Activated CD8-positive, alpha-beta T cell treated with anti-CD3 and anti-CD28 coated beads, Interleukin-2, amount 10 ng/mL, durations not matched to agents 7 days and 5 days (primary cell): ENCODE results near the gene SLC29A3. TPM values are rescaled to one million over a fixed set of nuclear protein-coding genes. Genes with fewer than 3 reads are reported as not detected.
A peak's percentile ranks its signal among the peaks of the same experiment; 100 is the strongest.
"Not testable (repeated sequence)": the region's sequence is repeated elsewhere in the genome, so short reads cannot be mapped to it uniquely, and the experiment has no call there.

Experiments used
- ATAC-seq: fragments of 150-1000 bp; cut with Tn5 transposase; one replicate; pipeline ENCODE4 v1.10.0; 2021; ENCODE audit warnings: moderate library complexity
- CTCF ChIA-PET: fragments of 350-600 bp; sonication (Branson Sonifier 250); formaldehyde crosslinking; loops from one replicate; lab custom pipeline; 2021; ENCODE audit warnings: antibody characterized with exemption; lab: Charles Lee
- POLR2A ChIA-PET: fragments of 350-600 bp; sonication (Branson Sonifier 250); formaldehyde crosslinking; loops from one replicate; lab custom pipeline; 2021; ENCODE audit warnings: antibody characterized with exemption; lab: Charles Lee
- DNase-seq: peaks from one replicate; pipeline ENCODE4 v3.0.0-alpha.2; 2020
- H3K27ac Mint-ChIP-seq: one replicate; pipeline ENCODE4 v1.8.0; 2021; ENCODE audit warnings: mild to moderate bottlenecking, mixed read lengths
- H3K27me3 Mint-ChIP-seq: one replicate; pipeline ENCODE4 v1.8.0; 2021; ENCODE audit warnings: low read depth, mixed read lengths
- H3K36me3 Mint-ChIP-seq: one replicate; pipeline ENCODE4 v1.8.0; 2021; ENCODE audit warnings: low read depth, mixed read lengths
- H3K4me1 Mint-ChIP-seq: one replicate; pipeline ENCODE4 v1.8.0; 2021; ENCODE audit warnings: low read depth, mixed read lengths
- H3K4me3 Mint-ChIP-seq: one replicate; pipeline ENCODE4 v1.8.0; 2021; ENCODE audit warnings: mild to moderate bottlenecking, mixed read lengths
- H3K9me3 Mint-ChIP-seq: one replicate; pipeline ENCODE4 v1.8.0; 2022; ENCODE audit warnings: mixed read lengths; ENCODE audit not compliant: insufficient read depth
- total RNA-seq, 2 experiments: library from RNA; stranded (reverse); gene quantifications; one replicate each; pipeline ENCODE4 v1.2.3, GENCODE V29; 2021

The SLC29A3 gene
- total RNA-seq, 2 experiments from 2014 or later = 3.0 to 3.4 TPM

DNA sequence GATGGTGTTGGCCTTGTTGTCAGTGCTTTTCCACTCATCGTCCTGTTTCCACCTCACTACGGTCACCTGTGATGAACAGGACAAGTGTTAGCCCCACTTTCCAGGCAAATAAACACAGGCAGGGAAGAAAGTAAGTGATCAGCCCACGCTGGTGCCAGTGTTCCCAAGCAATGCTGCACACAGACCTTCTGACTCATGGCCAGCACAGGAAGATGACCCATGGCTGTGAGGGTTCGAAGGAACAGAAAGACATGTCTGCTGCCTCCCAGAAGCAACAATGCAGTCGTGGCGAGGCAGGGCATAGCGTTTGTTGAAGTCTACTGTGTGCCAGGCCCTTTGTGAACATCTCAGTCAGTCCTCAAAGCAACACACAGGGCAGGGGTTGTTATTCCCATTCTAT, 35.7 kb downstream of the SLC29A3 start:
- Mint-ChIP-seq H3K9me3 (no peaks in the 10 kb centered on the region), H3K27ac (no peak overlapping the region), H3K36me3 (no peaks in the 10 kb centered on the region), H3K27me3 (no peaks in the 10 kb centered on the region), H3K4me3 (no peak overlapping the region), H3K4me1 (peaks cover 15% of the 10 kb centered on the region)
- no peak for DNase-seq
- CTCF ChIA-PET = no interaction called here
- POLR2A ChIA-PET = no interaction called here
- ATAC-seq = no peak

DNA sequence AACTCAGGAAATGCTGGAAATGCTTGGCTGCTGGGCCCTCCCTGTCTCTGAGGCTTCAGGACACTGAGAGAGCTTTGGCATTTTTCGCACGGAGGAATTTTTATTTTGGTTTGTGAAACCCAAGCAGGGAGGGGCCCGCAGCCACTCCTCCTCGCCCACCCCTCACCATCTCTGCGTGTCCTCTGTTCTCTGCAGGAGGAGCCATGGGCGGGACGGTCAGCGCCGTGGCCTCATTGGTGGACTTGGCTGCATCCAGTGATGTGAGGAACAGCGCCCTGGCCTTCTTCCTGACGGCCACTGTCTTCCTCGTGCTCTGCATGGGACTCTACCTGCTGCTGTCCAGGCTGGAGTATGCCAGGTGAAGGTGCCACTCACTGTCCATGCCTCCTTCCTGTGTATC, 36.8 kb downstream of the SLC29A3 start:
- H3K4me1 Mint-ChIP-seq = peaks cover 10% of the 10 kb centered on the region
- DNase-seq = no peak
- no peak for ATAC-seq
- no peaks in the 10 kb centered on the region for H3K27me3 Mint-ChIP-seq
- no peaks in the 10 kb centered on the region for H3K9me3 Mint-ChIP-seq
- ChIA-PET POLR2A (no interaction called here), CTCF (no interaction called here)
- no peaks in the 10 kb centered on the region for H3K36me3 Mint-ChIP-seq
- H3K4me3 Mint-ChIP-seq = no peak overlapping the region
- H3K27ac Mint-ChIP-seq = no peak overlapping the region

DNA sequence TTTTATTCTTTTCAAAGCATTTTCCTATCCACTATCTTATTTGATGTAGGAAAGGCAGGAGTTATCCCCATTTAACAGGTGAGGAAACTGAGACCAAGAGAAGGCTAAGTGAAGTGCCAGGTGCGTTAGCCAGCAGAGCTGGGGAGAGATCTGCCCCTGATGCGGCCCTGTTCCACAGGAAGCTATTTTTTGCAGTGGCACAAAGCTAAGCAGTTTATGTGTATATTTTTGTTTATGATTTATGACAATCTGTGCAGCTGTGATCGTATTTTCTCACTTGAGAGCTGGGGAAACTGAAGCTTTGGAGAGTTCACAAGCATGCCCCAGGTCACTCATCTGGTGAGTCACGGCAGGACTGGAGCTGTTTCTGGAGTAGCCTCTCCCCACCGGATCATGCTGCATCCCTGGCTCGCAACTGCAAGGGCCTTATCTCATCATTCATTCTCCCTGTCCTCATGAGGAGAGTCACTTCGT, 38.8 kb downstream of the SLC29A3 start:
- CTCF ChIA-PET = interaction anchor here (0.7 kb wide), 1 partner anchor 38 kb away, joined by 3 read pairs; no protein-coding TSS in a partner anchor
- Mint-ChIP-seq H3K4me1 (peaks cover 4% of the 10 kb centered on the region), H3K9me3 (no peaks in the 10 kb centered on the region), H3K27ac (no peak overlapping the region), H3K27me3 (no peaks in the 10 kb centered on the region), H3K4me3 (no peak overlapping the region), H3K36me3 (no peaks in the 10 kb centered on the region)
- DNase-seq (no peak), ATAC-seq (no peak)
- POLR2A ChIA-PET = no interaction called here

DNA sequence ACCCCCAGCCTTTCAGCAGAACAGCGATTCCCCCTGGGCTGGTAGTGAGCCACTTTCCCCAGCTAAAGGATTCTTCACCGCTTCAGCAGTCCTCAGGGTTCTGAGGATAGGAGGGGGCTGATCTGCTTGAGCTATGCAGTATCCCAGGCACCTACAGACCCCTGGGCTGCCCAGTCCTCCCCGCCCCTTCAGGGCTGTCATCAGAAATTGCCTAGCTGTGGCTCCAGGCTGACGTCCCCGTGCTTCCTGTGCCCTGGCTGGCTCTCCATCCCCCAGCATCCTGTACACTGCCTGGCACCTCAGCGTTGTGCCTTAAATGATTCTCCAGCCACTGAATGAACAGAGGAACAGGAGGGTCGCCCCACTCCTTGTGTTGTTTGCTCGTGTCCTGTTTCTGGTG, 39.2 kb downstream of the SLC29A3 start:
- DNase-seq = no peak
- Mint-ChIP-seq H3K4me1 (peaks cover 4% of the 10 kb centered on the region), H3K4me3 (no peak overlapping the region), H3K27me3 (no peaks in the 10 kb centered on the region), H3K27ac (peak overlapping the region; percentile 3), H3K9me3 (no peaks in the 10 kb centered on the region), H3K36me3 (no peaks in the 10 kb centered on the region)
- ChIA-PET CTCF (interaction anchor here (0.7 to 0.8 kb wide), 2 partner anchors 38 to 73 kb away, joined by 3 read pairs; no protein-coding TSS in a partner anchor), POLR2A (no interaction called here)
- no peak for ATAC-seq

DNA sequence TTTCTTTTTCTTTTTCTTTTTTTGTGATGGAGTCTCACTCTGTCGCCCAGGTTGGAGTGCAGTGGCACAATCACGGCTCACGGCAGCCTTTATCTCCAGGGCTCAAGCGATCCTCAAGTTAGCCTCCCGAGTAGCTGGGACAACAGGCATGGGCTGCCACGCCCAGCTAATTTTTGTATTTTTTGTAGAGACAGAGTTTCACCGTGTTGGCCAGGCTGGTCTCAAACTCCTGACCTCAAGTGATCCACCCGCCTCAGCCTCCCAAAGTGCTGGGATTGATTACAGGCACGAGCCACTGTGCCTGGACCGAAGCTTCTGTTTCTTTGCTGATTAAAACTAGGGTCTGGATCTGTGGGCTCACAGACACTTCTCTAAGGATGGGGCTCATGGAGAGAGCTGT, 39.8 kb downstream of the SLC29A3 start:
- ATAC-seq, H3K27me3 Mint-ChIP-seq, POLR2A ChIA-PET, DNase-seq, H3K27ac Mint-ChIP-seq, H3K4me3 Mint-ChIP-seq, H3K4me1 Mint-ChIP-seq, H3K36me3 Mint-ChIP-seq, H3K9me3 Mint-ChIP-seq: not testable (repeated sequence)
- CTCF ChIA-PET = interaction anchor here (0.7 to 1.6 kb wide), 3 partner anchors 8 to 73 kb away, joined by 3 to 4 read pairs (median 3); no protein-coding TSS in a partner anchor

DNA sequence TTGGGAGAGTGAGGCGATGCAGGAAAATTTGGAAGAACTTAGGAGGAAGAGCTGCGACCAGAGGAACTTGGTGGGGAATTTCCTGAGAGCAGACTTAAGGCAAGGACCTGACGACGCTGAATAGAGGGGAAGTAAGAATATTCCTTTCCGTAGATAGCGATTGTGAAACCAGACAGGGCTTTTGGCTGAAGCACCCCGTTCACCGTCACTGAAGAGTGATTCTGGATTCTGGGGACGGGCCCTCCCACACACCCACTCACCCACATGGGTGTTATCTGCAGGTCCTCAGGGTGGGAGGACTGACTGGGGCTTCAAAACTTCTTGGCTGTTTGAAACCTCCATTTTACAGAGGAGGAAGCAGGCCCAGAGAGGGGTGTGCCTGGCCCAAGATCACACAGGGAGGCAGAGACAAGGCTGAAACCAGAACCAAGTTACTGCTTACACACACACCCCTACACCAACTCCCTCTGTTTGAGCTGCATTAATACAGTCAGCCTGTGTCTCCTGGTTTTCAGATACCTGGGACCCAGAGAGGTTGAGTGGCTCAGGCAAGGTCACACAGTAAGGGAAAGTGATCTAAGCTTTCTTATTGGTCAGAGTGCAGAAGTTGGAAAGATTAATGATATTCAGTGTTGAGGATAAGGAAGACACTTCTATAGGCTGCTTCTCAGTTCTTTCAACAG, 40.4 kb downstream of the SLC29A3 start:
- ChIA-PET POLR2A (no interaction called here), CTCF (interaction anchor here (0.8 to 1.6 kb wide), 2 partner anchors 9 to 74 kb away, joined by 3 to 4 read pairs; no protein-coding TSS in a partner anchor)
- Mint-ChIP-seq H3K27me3 (no peaks in the 10 kb centered on the region), H3K36me3 (no peaks in the 10 kb centered on the region), H3K9me3 (no peaks in the 10 kb centered on the region), H3K4me1 (no peaks in the 10 kb centered on the region), H3K4me3 (no peak overlapping the region), H3K27ac (no peak overlapping the region)
- no peak for DNase-seq
- ATAC-seq = no peak

DNA sequence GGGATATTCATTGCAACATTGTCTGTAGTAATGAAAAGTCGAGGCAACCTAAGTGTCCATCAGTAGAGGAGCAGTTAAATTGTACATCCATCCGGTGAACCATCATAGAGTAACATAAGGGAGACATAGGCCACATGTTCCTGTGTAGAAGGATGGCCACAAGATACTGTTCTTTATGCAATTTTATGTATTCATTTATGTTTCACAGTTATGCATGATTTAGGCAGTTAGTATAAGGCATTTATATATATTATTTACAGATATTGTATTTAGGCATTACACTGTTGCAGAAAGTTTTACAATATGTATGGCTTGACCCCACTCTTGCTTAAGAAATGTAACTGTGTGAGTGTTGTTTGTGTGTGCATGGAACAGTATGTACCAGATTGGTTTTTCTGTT, 41.7 kb downstream of the SLC29A3 start:
- no peaks in the 10 kb centered on the region for H3K27me3 Mint-ChIP-seq
- CTCF ChIA-PET = interaction anchor here (1.0 kb wide), 1 partner anchor 24 kb away, joined by 3 read pairs; no protein-coding TSS in a partner anchor

DNA sequence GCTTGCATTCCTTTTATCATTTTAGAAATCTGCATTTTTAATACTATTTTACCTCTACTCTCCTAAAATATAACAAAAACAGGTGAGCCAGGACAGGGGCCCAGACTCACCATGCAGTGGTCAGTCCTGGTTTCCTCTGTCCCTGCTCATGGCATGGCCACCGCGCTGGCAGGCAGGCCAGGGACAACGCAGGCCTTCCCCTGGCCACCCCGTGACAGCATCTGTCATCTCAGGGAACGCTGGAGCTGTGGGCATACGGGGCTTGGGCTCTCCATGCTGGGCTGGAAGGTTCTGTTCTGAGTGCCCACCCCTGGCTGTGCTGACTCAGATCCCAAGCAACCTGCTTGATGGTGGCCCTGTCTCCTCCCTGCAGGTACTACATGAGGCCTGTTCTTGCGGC, 42.5 kb downstream of the SLC29A3 start:
- ATAC-seq = no peak
- ChIA-PET CTCF (no interaction called here), POLR2A (no interaction called here)
- no peaks in the 10 kb centered on the region for H3K9me3 Mint-ChIP-seq
- H3K27ac Mint-ChIP-seq = no peak overlapping the region
- no peaks in the 10 kb centered on the region for H3K4me1 Mint-ChIP-seq
- no peak overlapping the region for H3K4me3 Mint-ChIP-seq
- no peaks in the 10 kb centered on the region for H3K36me3 Mint-ChIP-seq
- no peaks in the 10 kb centered on the region for H3K27me3 Mint-ChIP-seq
- no peak for DNase-seq

More for the DNA sequence above, 41.7 kb downstream of the SLC29A3 start:
- DNase-seq (no peak), ATAC-seq (no peak)
- H3K36me3 Mint-ChIP-seq = no peaks in the 10 kb centered on the region
- no peaks in the 10 kb centered on the region for H3K9me3 Mint-ChIP-seq
- H3K4me1 Mint-ChIP-seq = no peaks in the 10 kb centered on the region
- no peak overlapping the region for H3K27ac Mint-ChIP-seq
- H3K4me3 Mint-ChIP-seq = no peak overlapping the region
- POLR2A ChIA-PET = no interaction called here

DNA sequence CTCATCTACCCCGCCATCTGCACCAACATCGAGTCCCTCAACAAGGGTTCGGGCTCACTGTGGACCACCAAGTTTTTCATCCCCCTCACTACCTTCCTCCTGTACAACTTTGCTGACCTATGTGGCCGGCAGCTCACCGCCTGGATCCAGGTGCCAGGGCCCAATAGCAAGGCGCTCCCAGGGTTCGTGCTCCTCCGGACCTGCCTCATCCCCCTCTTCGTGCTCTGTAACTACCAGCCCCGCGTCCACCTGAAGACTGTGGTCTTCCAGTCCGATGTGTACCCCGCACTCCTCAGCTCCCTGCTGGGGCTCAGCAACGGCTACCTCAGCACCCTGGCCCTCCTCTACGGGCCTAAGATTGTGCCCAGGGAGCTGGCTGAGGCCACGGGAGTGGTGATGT, 43.1 kb downstream of the SLC29A3 start:
- ChIA-PET POLR2A (no interaction called here), CTCF (no interaction called here)
- no peaks in the 10 kb centered on the region for H3K4me1 Mint-ChIP-seq
- H3K4me3 Mint-ChIP-seq = no peak overlapping the region
- no peaks in the 10 kb centered on the region for H3K36me3 Mint-ChIP-seq
- ATAC-seq = no peak
- DNase-seq = no peak
- H3K27ac Mint-ChIP-seq = no peak overlapping the region
- H3K27me3 Mint-ChIP-seq = no peaks in the 10 kb centered on the region
- H3K9me3 Mint-ChIP-seq = no peaks in the 10 kb centered on the region

DNA sequence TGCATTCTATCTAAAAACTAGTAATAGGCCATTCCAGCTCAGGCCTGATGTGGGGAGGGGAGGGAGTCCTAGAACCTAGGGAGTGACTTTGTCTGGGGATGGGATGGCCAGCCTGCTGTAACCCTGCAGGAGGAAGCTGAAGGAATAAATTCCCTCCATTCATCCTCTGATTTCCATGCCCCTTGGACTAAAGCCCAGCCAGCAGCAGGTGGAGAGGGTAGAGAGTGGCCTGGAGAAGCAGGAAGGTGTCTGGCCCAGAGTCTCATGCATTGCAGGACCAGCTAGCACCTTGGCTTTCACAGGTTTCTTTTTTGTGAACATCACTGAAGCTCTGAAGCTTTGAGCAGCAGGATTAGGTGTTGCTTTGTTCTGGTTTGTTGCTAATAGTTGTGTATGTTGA, 44.9 kb downstream of the SLC29A3 start:
- Mint-ChIP-seq H3K4me3 (no peak overlapping the region), H3K4me1 (no peaks in the 10 kb centered on the region), H3K27ac (no peak overlapping the region), H3K27me3 (no peaks in the 10 kb centered on the region), H3K36me3 (no peaks in the 10 kb centered on the region), H3K9me3 (no peaks in the 10 kb centered on the region)
- ATAC-seq = no peak
- DNase-seq = no peak
- ChIA-PET POLR2A (no interaction called here), CTCF (no interaction called here)

DNA sequence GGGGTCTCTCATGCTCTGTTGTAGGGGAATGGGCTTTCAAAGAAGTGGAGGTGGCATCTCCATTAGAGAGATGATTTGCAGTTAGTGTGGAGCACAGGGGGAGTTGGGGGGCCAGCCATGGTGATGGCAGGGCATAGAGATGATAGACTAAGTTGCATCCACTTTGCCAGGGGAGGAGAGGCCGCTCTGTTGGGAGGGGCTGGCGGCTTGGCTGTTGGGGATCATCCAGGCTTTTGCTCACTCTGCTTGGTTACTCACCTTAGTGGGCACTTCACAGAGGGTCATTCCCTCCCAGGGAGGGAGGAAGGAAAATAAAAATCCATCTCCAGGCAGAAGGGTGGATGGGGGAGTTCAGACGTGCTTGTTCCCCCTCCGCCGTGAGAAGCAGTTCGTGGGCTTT, 46.3 kb downstream of the SLC29A3 start:
- H3K4me1 Mint-ChIP-seq = no peaks in the 10 kb centered on the region
- H3K27ac Mint-ChIP-seq = no peak overlapping the region
- H3K27me3 Mint-ChIP-seq = peaks cover 2% of the 10 kb centered on the region
- DNase-seq (no peak), ATAC-seq (no peak)
- H3K4me3 Mint-ChIP-seq = no peak overlapping the region
- CTCF ChIA-PET = no interaction called here
- POLR2A ChIA-PET = interaction anchor here (0.8 to 1.2 kb wide), 2 partner anchors 11 to 21 kb away, joined by 3 read pairs; no protein-coding TSS in a partner anchor
- H3K9me3 Mint-ChIP-seq = no peaks in the 10 kb centered on the region
- no peaks in the 10 kb centered on the region for H3K36me3 Mint-ChIP-seq

DNA sequence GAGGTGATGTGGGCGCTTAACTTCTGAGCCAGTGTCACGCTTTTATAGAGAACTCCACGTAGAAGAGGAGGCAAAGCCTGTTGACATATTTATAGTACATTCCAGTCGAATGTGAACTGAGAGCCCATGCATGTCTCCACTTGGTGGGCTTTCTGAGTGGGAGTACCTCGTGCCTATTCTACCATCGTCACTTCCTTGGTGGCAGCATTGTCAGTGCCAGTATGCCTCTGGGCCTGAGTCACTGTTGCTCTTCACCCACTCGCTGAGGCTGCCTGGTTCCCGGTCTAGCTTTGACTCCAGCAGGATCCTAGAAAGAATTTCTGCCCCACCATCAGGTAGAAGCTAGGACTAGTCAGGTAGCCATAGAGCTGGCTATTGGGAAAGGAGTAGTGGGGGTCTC, 47.6 kb downstream of the SLC29A3 start:
- POLR2A ChIA-PET = no interaction called here
- no peaks in the 10 kb centered on the region for H3K9me3 Mint-ChIP-seq
- no peaks in the 10 kb centered on the region for H3K36me3 Mint-ChIP-seq
- no peak for ATAC-seq
- no peak overlapping the region for H3K4me3 Mint-ChIP-seq
- no peak overlapping the region for H3K27ac Mint-ChIP-seq
- DNase-seq = no peak
- CTCF ChIA-PET = interaction anchor here (1.3 kb wide), 1 partner anchor 12 kb away, joined by 3 read pairs; no protein-coding TSS in a partner anchor
- peaks cover 2% of the 10 kb centered on the region for H3K4me1 Mint-ChIP-seq
- H3K27me3 Mint-ChIP-seq = peaks cover 5% of the 10 kb centered on the region
